HEK293 (cell line): ENCODE results near the gene UFD1.

Experiments used
- BCL11A ChIP-seq: fragments of 450-650 bp; formaldehyde crosslinking; IDR thresholded peaks from 2 replicates; pipeline ENCODE4 v1.5.1; 2016; ENCODE audit warnings: low read depth, missing biosample characterization, missing genetic modification characterization
- CTCF ChIP-seq: fragments of 450-650 bp; formaldehyde crosslinking; IDR thresholded peaks from 2 replicates; pipeline ENCODE4 v1.5.1; 2016; ENCODE audit warnings: missing biosample characterization, missing genetic modification characterization
- FEZF1 ChIP-seq: fragments of 450-650 bp; formaldehyde crosslinking; IDR thresholded peaks from 2 replicates; pipeline ENCODE4 v1.5.1; 2016; ENCODE audit warnings: missing biosample characterization, missing genetic modification characterization
- REST ChIP-seq: fragments of 450-650 bp; formaldehyde crosslinking; IDR thresholded peaks from 2 replicates; pipeline ENCODE4 v1.5.1; 2016; ENCODE audit warnings: missing biosample characterization, missing genetic modification characterization
- ZNF114 ChIP-seq: fragments of 450-650 bp; formaldehyde crosslinking; IDR thresholded peaks from 2 replicates; pipeline ENCODE4 v1.5.0; 2017; ENCODE audit warnings: missing biosample characterization, missing genetic modification characterization
- ZNF391 ChIP-seq: fragments of 450-650 bp; formaldehyde crosslinking; IDR thresholded peaks from 2 replicates; pipeline ENCODE4 v1.5.1; 2016; ENCODE audit warnings: low read depth, missing biosample characterization, missing genetic modification characterization, borderline replicate concordance
- ZNF416 ChIP-seq: fragments of 450-650 bp; formaldehyde crosslinking; IDR thresholded peaks from 2 replicates; pipeline ENCODE4 v1.5.1; 2016; ENCODE audit warnings: missing biosample characterization, missing genetic modification characterization
- ZNF501 ChIP-seq: fragments of 450-650 bp; formaldehyde crosslinking; IDR thresholded peaks from 2 replicates; pipeline ENCODE4 v1.5.1; 2016; ENCODE audit warnings: missing biosample characterization, missing genetic modification characterization

GRCh38 chr22:19446603-19447329, 32.2 kb downstream of the UFD1 start:
- TF ChIP-seq ZNF114 (tag by site-specific recombination) = no peak
- no peak for TF ChIP-seq CTCF (tag by site-specific recombination)
- TF ChIP-seq ZNF391 = no peak
- TF ChIP-seq FEZF1 (tag by site-specific recombination) = no peak
- TF ChIP-seq ZNF416 (tag by site-specific recombination) = no peak
- no peak for TF ChIP-seq REST (tag by site-specific recombination)
- TF ChIP-seq BCL11A (tag by site-specific recombination) = no peak
- no peak for TF ChIP-seq ZNF501 (tag by site-specific recombination)
